ENCODE data around the gene CDK1.

DNA sequence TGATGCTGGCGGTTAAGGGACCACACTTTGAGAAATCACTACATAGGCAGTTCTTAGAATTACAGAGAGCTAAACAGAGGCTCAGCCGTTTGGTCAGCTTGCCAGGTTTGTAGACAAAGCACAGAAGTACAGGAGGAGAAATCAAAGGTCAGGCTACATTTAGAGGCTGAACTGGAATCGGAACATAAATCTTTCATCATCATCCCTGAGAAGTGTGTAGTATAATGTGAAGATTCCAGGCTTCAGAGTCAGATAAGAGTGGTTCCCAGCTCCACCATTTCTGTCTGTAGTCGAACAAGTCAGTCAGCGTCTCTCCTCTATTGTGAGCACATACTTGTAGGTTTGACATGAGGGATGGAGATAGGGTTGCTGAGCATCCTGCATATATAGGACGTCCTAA, 18.9 kb downstream of the CDK1 start:
- TF ChIP-seq, protein P1, sequence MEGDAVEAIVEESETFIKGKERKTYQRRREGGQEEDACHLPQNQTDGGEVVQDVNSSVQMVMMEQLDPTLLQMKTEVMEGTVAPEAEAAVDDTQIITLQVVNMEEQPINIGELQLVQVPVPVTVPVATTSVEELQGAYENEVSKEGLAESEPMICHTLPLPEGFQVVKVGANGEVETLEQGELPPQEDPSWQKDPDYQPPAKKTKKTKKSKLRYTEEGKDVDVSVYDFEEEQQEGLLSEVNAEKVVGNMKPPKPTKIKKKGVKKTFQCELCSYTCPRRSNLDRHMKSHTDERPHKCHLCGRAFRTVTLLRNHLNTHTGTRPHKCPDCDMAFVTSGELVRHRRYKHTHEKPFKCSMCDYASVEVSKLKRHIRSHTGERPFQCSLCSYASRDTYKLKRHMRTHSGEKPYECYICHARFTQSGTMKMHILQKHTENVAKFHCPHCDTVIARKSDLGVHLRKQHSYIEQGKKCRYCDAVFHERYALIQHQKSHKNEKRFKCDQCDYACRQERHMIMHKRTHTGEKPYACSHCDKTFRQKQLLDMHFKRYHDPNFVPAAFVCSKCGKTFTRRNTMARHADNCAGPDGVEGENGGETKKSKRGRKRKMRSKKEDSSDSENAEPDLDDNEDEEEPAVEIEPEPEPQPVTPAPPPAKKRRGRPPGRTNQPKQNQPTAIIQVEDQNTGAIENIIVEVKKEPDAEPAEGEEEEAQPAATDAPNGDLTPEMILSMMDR (conservative IDR thresholded peaks at IDR 0.05 in 1 of 2, IDR thresholded peaks at IDR 0.05 in 1 of 2; ENCODE audit: extremely low read depth in 1 of 2, insufficient read depth in 1 of 2, low read depth in 1 of 2, low read length in 2 of 2), result no peak
- TF ChIP-seq EZH2 (IDR thresholded peaks at IDR 0.05; ENCODE audit: borderline replicate concordance, low read length), result no peak
